MM.1S (cell line): Measurements from ENCODE around the gene MAPRE3.

ENCODE experiments used
- DNase-seq: peaks from one replicate; pipeline ENCODE4 v3.0.0-alpha.2; 2015
- H2AFZ ChIP-seq: fragments of 300-600 bp; sonication (generic); 2 replicates; pipeline ENCODE4 v1.6.0; 2016; ENCODE audit warnings: antibody characterized with exemption, low read length
- H3F3A ChIP-seq: fragments of 300-600 bp; sonication (generic); 2 replicates; pipeline ENCODE4 v1.6.1; 2016; ENCODE audit warnings: mild to moderate bottlenecking, antibody characterized with exemption, low read length, moderate library complexity, mixed read lengths; ENCODE audit not compliant: insufficient read depth
- H3K27ac ChIP-seq: fragments of 300-600 bp; sonication (generic); 2 replicates; pipeline ENCODE4 v1.5.1; 2016; ENCODE audit warnings: mild to moderate bottlenecking, low read length
- H3K27me3 ChIP-seq: fragments of 300-600 bp; sonication (generic); replicated peaks from 2 replicates; pipeline ENCODE4 v1.6.0; 2016; ENCODE audit warnings: low read length; ENCODE audit not compliant: insufficient read depth
- H3K36me3 ChIP-seq: fragments of 300-600 bp; sonication (generic); replicated peaks from 2 replicates; pipeline ENCODE4 v1.6.1; 2016; ENCODE audit warnings: mild to moderate bottlenecking, low read length, mixed read lengths; ENCODE audit not compliant: insufficient read depth
- H3K4me1 ChIP-seq: fragments of 300-600 bp; sonication (generic); 2 replicates; pipeline ENCODE4 v1.6.1; 2016; ENCODE audit warnings: low read length, mixed read lengths
- H3K4me2 ChIP-seq: fragments of 300-600 bp; sonication (generic); 2 replicates; pipeline ENCODE4 v1.6.0; 2016; ENCODE audit warnings: low read depth, low read length
- H3K4me3 ChIP-seq: fragments of 300-600 bp; sonication (generic); 2 replicates; pipeline ENCODE4 v1.5.1; 2016; ENCODE audit warnings: low read length, mixed read lengths
- H3K79me2 ChIP-seq: fragments of 300-600 bp; sonication (generic); 2 replicates; pipeline ENCODE4 v1.6.1; 2016; ENCODE audit warnings: mixed run types, low read length, mixed read lengths
- H3K9ac ChIP-seq: fragments of 300-600 bp; sonication (generic); 2 replicates; pipeline ENCODE4 v1.6.1; 2016; ENCODE audit warnings: low read length, mixed read lengths
- H3K9me2 ChIP-seq: fragments of 300-600 bp; sonication (generic); replicated peaks from 2 replicates; pipeline ENCODE4 v1.6.1; 2016; ENCODE audit warnings: mild to moderate bottlenecking, low read length, mixed read lengths; ENCODE audit not compliant: insufficient read depth
- H3K9me3 ChIP-seq: fragments of 300-600 bp; sonication (generic); replicated peaks from 2 replicates; pipeline ENCODE4 v1.6.1; 2016; ENCODE audit warnings: mild to moderate bottlenecking, low read length, mixed read lengths; ENCODE audit not compliant: insufficient read depth
- H4K20me1 ChIP-seq: fragments of 300-600 bp; sonication (generic); 2 replicates; pipeline ENCODE4 v1.6.1; 2016; ENCODE audit warnings: mild to moderate bottlenecking, low read length, moderate library complexity, mixed read lengths; ENCODE audit not compliant: insufficient read depth
- EZH2 ChIP-seq: fragments of 300-600 bp; sonication (generic); optimal IDR thresholded peaks from 2 replicates; pipeline ENCODE3; 2017; ENCODE audit warnings: low read depth, mild to moderate bottlenecking, antibody characterized with exemption, low read length, mixed read lengths
- EZH2phosphoT487 ChIP-seq: fragments of 300-600 bp; sonication (generic); IDR thresholded peaks from 2 replicates; pipeline ENCODE4 v1.6.1; 2018; ENCODE audit warnings: antibody characterized with exemption, low read length
- TF ChIP-seq, protein P1 (sequence below): fragments of 300-600 bp; sonication (generic); IDR thresholded peaks from 2 replicates; pipeline ENCODE4 v1.5.1; 2016; ENCODE audit warnings: antibody characterized with exemption, low read length, mixed read lengths

MAPRE3 gene

DNA sequence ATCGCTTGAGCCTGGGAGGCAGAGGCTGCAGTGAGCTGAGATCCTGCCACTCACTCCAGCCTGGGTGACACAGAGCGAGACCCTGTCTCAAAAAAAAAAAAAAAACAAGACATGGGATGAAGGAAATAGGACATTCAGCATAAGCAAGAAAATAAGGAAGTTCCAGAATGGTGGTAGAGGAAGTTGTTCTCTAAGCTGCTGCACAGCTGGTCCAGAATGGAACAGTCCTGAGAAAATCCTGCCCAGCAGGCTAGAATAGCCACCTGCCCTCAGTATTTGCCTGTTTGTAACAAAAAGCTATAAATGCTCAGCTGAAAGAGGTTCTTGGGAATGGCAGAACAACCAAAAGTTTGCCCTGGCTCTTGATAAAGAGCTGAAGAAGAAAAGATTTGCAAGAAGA is 11.1 kb upstream of the MAPRE3 start:
- H3K36me3 ChIP-seq: no peaks in the 10 kb centered on the region
- no peaks in the 10 kb centered on the region for H3K4me1 ChIP-seq
- no peak overlapping the region for H3K4me3 ChIP-seq
- no peaks in the 10 kb centered on the region for H3K9me2 ChIP-seq
- TF ChIP-seq EZH2 (no peak), EZH2phosphoT487 (no peak)
- H4K20me1 ChIP-seq: no peaks in the 10 kb centered on the region
- H2AFZ ChIP-seq: no peak overlapping the region
- H3K9ac ChIP-seq: no peak overlapping the region
- no peaks in the 10 kb centered on the region for H3K79me2 ChIP-seq
- H3K4me2 ChIP-seq: no peak overlapping the region
- DNase-seq: no peak
- H3K9me3 ChIP-seq: no peaks in the 10 kb centered on the region
- H3F3A ChIP-seq: no peaks in the 10 kb centered on the region
- no peak overlapping the region for H3K27ac ChIP-seq
- H3K27me3 ChIP-seq: peaks cover 31% of the 10 kb centered on the region

DNA sequence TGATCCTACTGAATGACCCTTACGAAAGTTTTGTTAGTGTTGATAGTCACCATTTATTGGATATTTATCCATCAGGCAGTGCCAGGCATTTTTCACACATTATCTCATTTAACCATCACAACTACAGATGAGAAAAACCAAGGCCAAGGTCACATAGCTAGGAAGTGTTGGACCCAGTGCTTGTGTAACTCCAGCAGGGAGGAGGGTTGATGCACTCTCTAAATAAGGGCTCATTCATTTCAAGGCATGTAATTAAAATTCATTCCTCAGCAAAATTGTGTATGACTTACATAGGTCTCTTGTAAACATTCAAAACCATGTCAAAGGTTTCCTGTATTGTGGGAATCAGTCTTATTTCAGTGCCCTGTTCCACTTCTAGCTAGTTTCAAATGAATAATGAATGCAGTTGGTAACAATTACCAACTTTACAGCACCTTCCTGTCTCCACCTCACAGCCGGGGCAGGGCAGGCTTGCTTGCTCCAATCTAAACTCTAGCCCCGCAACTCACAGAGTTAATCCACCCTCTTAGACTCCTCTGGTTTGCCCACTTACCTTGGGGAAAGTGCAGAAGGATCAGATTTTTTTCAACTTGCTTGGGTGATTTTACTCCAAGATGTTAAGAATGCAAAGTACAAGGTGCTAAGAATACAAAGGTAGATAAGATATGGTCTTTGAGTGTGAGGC is 5.8 kb upstream of the MAPRE3 start:
- no peak for DNase-seq
- Histone ChIP-seq H3K4me2 (no peak overlapping the region), H3K9ac (no peak overlapping the region), H3K36me3 (no peaks in the 10 kb centered on the region), H3K4me1 (no peaks in the 10 kb centered on the region), H2AFZ (no peak overlapping the region), H3K27me3 (peaks cover 38% of the 10 kb centered on the region), H3F3A (no peaks in the 10 kb centered on the region), H4K20me1 (no peaks in the 10 kb centered on the region), H3K27ac (no peak overlapping the region), H3K4me3 (no peak overlapping the region), H3K79me2 (no peaks in the 10 kb centered on the region), H3K9me3 (no peaks in the 10 kb centered on the region), H3K9me2 (no peaks in the 10 kb centered on the region)
- TF ChIP-seq, protein P1, sequence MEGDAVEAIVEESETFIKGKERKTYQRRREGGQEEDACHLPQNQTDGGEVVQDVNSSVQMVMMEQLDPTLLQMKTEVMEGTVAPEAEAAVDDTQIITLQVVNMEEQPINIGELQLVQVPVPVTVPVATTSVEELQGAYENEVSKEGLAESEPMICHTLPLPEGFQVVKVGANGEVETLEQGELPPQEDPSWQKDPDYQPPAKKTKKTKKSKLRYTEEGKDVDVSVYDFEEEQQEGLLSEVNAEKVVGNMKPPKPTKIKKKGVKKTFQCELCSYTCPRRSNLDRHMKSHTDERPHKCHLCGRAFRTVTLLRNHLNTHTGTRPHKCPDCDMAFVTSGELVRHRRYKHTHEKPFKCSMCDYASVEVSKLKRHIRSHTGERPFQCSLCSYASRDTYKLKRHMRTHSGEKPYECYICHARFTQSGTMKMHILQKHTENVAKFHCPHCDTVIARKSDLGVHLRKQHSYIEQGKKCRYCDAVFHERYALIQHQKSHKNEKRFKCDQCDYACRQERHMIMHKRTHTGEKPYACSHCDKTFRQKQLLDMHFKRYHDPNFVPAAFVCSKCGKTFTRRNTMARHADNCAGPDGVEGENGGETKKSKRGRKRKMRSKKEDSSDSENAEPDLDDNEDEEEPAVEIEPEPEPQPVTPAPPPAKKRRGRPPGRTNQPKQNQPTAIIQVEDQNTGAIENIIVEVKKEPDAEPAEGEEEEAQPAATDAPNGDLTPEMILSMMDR: no peak
- TF ChIP-seq EZH2: no peak

DNA sequence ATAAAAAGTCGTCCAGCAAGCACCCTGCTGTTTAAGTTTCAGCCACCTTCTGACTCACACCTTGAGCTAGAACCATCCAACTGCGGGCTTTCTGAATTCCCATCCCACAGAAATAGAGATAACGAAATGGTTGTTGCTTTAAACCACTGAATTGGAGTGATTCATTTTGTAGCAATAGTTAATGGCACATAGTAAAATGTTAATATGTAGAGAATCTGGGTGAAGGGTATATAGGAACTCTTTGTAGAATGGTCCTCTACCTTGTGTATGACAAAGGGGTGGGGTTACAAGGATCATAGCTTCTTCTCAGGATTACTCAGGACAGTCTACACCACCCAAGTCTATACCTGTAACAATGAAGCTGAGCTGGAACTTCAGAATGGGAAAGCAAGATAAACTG is 2.4 kb upstream of the MAPRE3 start:
- Histone ChIP-seq H4K20me1 (no peaks in the 10 kb centered on the region), H3K9ac (no peak overlapping the region), H3K27me3 (peaks cover 20% of the 10 kb centered on the region), H3K4me3 (no peak overlapping the region), H3K79me2 (no peaks in the 10 kb centered on the region), H3K9me3 (no peaks in the 10 kb centered on the region), H3K4me1 (no peaks in the 10 kb centered on the region), H3K4me2 (no peak overlapping the region), H3F3A (no peaks in the 10 kb centered on the region), H2AFZ (no peak overlapping the region), H3K27ac (no peak overlapping the region), H3K9me2 (no peaks in the 10 kb centered on the region), H3K36me3 (no peaks in the 10 kb centered on the region)
- no peak for DNase-seq
- TF ChIP-seq EZH2 (no peak), EZH2phosphoT487 (no peak)
- TF ChIP-seq, protein P1: no peak

DNA sequence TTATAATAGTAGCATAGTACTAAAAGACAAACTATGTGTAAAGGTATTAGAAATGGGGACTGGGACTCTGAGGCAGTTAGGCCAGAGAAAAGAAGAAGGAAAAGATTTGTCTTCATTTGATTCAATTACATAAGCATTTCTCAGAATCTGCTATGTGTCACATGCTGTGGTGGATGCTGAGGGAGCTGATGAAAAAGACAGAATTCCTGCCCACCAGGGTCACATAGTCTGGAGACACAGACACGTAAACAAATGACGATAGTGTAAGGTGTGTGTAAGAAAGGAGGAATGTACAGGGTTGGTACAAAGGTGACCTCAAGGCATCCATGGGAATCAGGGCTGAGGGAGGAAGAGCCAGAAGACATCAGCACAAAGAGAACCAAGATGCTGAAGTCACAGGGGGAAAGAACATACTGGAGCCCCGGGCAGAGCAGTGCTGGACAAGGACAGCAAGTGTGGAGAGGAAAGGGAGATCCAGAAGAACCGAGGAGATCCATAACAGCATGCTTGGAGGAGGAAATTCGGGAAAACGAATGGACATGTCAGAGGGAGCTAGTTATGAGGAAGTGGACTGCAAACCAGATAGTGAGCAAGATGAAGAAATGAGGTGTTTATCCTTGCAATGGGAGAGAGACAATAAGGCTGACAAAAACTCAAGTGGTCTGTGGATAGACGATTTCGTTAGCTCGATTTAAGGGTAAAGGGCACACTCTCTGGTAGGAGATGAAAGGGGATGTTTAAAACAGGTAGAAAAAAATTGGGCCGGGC is 1.2 kb upstream of the MAPRE3 start:
- Histone ChIP-seq H3K9ac (no peak overlapping the region), H3K4me3 (no peak overlapping the region), H3K9me2 (no peaks in the 10 kb centered on the region), H3K27ac (no peak overlapping the region), H3K36me3 (no peaks in the 10 kb centered on the region), H3K4me2 (no peak overlapping the region), H4K20me1 (no peaks in the 10 kb centered on the region), H2AFZ (no peak overlapping the region), H3K27me3 (peaks cover 20% of the 10 kb centered on the region), H3K79me2 (no peaks in the 10 kb centered on the region), H3K4me1 (no peaks in the 10 kb centered on the region), H3F3A (no peaks in the 10 kb centered on the region), H3K9me3 (no peaks in the 10 kb centered on the region)
- DNase-seq: no peak
- TF ChIP-seq, protein P1: no peak
- TF ChIP-seq EZH2 (no peak), EZH2phosphoT487 (no peak)
